Activated T-helper 9 cell treated with anti-CD3 and anti-CD28 coated beads, Interleukin-2, amount 50 U/mL, for 16 hours (primary cell): ENCODE data around the gene SLC5A9.
"Not testable (repeated sequence)": the region's sequence is repeated elsewhere in the genome, so short reads cannot be mapped to it uniquely, and the experiment has no call there.

ENCODE experiments used
- DNase-seq: peaks from one replicate; pipeline ENCODE4 v3.0.0-alpha.2; 2020; ENCODE audit warnings: low read depth

Gene SLC5A9

GRCh38 chr1:48222501-48223242, at the start of gene SLC5A9:
Gene SLC5A9, plus strand, starts transcription at chr1:48222716. Its CDS starts 21 bp downstream, at chr1:48222737.
- DNase-seq = no peak

DNA sequence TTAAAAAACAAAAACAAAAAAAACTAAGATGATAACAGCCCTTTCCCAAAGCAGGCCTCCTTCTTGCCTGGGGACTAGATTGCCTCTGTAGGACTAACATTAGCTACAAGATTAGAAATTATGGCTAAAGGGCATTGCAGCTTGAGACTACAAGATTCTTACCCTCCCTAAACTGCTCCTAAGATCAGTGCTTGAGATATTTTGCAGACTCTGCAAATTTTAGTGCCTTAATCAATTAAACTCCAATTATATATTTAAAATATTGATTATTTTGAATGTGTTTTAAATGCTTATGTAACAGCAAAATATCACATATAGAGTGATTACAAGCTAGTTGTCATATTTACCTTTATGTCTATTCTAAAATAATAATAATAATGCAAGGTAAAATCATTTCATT, 47.4 kb upstream of the SLC5A9 start:
- no peak for DNase-seq

GRCh38 chr1:48177257-48177656, 45.3 kb upstream of the SLC5A9 start:
- DNase-seq = no peak

DNA sequence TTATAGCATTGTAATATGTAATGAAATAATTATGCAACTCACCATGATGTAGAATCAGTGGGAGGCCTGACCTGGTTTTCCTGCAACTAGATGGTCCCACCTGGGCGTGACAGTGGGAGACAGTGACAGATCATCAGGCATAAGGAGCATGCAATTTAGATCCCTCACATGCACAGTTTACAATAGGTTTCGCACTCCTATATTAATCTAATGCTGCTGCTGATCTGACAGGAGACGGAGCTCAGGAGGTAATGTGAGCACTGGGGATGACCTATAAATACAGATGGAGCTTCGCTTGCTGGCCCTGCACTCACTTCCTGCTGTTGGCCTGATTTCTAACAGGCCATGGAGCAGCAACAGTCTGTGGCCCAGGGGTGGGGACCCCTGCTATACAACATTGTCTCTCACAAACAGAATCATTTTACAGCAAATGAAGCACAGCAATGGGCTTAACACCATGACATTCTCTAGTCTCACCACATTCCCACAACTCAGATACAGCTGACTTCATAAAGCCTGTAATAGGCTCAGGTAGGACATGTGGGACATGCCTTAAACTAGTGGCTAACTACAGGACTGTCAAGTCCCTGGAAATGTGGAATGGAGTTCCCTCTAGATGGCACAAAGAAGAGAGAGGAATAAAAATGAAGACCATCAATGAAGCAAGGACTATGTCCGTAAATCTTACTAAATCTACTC, 40.7 kb upstream of the SLC5A9 start:
- DNase-seq = no peak

DNA sequence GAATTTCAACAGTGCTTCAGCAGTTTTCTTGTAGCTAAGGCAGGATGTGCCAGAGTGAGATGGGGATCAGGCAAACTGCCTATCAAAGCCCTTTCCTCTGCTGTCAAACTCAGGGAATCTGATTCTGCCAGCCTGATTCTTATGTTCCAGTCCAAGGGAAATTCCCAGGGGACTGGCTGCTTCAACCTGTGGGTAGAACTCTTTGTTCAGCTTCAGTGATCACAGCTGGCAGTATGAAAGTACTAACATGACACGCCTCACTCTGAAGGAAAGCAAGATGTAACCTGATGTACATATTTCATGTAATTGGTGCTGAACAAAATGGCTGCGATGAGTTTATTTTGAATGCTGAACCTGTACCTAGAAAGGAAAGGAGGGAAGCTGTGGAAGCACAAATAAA, 40.1 kb upstream of the SLC5A9 start:
- DNase-seq = no peak

DNA sequence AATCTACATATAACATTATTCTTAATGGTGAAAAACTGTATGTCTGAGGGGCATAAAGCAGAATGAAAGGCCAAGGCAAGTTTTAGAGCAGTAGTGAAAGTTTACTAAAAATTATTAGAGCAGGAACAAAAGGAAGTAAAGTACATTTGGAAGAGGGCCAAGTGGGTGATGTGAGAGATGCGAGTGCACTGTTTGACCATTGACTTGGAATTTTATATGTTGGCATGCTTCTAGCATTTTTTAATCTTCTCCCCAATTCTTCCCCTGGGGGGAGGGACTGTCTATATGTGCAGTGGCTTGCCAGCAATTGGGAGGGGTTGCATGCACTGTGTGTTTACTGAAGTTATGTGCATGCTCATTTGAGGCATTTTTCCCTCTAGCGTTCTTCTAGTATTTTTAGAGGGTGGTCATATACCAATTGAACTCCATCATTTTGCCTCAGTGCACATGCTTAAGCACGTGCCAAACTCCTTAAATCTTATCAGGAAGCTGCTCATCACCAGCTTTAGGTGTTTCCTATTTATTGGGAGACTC, 36.1 kb upstream of the SLC5A9 start:
- no peak for DNase-seq

DNA sequence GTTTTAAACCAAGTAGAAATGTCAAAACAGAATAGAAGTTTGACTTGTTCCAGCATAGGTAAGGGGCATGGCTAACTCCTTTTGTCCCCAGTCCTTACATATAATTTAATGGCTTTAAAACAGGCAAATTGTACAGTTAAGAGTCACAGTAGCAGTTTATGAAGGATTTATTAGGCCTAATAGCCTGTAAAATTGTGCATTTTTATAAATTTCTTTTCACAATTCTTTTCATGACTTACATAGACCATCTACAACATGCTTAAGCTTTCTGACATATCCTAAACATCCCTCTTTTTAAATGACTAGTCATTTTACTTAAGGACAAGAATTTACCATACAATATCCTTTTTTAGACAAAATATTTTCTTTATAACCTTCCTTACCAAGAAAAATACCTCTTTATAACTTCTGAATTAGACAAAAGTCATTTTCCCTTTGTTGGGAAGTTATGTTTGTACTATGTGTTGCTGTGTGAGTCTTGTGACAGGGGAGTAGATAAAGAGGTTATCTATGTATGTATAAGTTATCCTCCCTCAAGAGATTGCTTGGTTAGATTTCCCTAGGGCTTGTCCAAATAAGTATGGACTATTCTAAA, 34.5 kb upstream of the SLC5A9 start:
- no peak for DNase-seq

DNA sequence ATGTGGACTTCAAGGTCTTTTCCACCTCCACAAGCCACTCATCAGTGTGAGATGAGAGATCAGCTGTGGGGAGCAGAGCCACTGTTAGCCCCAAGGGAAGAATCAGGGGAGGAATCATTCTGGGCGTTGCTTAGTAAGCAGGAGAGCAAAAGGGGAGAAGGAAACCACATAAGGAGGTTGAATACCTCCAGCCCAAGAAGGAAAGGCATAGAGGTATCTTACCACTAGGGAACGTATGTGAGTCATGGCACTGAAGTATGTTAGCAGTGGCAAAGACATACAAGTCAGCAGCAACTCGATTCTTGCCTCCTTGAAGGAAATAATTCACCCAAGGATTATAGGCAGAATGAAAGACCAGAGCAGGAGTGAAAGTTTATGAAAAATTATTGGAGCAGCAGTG, 31.6 kb upstream of the SLC5A9 start:
- DNase-seq = no peak

DNA sequence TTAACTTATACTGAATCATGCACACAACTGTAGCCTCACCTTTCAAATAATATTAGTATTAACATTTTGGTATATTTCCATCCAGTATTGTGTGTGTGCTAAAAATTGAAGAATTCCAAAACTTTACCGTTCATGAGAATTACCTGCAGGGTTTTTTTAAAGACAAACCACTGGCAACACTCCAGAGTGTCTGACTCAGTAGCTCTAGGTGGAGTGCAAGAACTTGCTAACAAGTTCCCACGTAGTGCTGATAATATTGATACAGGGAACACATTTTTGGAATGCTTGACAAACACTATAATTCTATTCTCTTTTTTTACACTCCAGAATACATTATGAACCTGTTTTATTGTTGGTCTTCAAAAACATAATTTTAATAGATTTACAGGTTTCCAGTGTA, 27.7 kb upstream of the SLC5A9 start:
- no peak for DNase-seq

DNA sequence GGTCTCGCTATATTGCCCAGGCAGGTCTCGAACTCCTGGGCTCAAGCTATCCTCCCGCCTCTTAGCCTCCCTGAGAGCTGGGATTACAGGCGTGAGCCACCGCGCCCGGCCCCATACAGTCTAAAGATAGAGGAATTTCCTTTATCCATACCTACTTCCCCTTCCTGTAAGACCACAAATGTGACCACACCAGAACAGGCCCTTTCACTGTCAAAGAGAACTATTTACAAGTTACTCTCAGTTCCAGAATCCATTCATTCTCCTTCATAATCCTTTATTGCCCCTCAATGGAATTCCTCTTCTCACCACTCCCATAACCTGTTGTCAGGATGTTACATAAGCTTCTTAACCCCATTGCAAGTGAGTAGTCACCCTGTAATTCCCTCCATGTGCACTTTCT, 26.3 kb upstream of the SLC5A9 start:
- DNase-seq = no peak

DNA sequence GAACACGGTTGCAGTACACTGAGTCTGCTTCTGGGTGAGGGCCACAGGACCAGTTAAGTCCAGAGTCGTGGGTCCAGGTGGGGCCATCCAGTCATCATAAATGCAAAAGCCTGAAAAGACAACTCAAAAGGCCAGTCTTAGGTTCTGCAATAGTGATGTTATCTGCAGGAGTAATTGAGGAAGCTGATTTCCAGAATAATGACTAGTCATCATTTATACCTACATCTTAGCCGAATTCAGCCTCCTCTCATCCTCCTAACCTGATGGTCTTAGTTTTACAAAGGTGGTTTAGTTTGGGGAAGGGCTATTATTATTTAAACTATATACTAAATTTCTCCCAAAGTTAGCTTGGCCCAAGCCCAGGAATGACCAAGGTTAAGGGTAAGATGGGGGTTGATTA, 23.5 kb upstream of the SLC5A9 start:
- no peak for DNase-seq

DNA sequence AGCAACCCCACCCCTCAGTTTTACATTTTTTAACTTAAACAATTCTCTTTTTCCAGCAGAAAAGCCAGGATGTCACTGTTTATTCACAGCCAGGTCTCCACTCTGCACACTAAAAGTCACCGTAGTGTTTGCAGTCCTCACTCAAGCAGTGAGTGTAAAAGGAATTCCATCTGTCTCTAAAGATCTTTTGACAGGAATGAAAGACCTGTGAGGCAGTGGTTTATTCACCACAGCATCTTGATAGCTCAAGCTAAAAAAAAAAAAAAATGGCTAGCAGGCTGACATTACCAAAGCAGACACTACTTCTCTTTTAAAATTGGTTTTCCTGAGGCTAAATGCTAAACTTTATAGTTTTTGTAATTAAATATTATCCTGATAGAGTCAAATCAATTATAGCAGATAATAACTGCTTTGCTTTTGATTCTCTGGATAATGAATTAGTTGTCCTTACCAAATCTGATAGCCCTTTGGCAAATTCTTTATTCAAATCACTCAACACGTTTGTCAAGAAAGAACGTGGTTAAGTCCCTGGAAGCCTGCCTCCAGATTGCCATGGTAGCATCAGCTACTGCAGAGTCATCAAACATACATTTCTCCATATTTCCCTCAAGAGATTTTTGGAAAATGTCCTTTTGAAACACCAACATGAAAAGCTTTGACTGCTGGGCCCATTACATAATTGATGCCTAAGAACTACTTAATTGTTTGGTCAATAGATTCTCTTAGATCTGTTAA, 22.2 kb upstream of the SLC5A9 start:
- DNase-seq = no peak

- peak; percentile 19 for DNase-seq
Measured at GRCh38 chr1:48202030-48202752, 20.3 kb upstream of the SLC5A9 start.

GRCh38 chr1:48203287-48203900, 19.1 kb upstream of the SLC5A9 start:
- no peak for DNase-seq

DNA sequence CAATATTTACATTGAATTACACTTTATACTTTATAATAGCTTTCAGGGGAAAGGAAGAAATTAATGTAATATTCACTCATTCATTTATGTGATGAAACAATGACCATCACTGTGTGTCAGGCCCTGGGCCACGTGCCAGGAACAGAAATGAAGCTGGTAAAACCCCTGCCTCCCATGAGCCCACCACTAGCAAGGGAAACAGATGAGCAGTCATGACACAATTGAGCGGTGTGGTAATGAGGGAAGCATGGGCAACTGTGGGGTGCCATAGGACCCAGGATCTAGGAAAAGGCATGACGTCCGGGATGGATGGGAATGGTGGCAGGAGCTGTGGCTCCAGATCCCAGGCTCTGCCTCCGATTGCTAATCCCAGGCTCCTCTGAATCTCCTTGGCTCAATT, 17.0 kb upstream of the SLC5A9 start:
- no peak for DNase-seq

GRCh38 chr1:48206371-48206770, 16.1 kb upstream of the SLC5A9 start:
- DNase-seq = no peak

DNA sequence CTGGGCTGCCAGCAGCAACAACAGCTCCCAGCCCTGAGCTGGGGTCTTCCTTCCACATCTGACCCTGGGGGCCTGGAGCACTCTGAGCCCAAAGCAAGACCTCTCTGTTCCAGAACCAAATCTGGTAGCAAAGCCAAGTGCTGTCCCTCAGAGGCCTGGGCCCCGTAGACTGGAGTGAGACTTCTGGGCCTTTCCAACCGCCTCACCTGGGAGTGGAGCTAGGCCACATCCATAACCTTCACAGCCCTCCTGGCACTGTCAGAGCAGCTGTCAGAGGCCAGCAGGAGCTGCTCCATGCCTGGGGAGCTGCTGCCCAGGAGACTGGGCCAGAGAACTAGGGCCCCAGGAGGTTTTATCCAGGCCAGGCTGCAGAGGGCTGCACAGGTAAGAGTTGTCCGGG, 15.4 kb upstream of the SLC5A9 start:
- DNase-seq = no peak

DNA sequence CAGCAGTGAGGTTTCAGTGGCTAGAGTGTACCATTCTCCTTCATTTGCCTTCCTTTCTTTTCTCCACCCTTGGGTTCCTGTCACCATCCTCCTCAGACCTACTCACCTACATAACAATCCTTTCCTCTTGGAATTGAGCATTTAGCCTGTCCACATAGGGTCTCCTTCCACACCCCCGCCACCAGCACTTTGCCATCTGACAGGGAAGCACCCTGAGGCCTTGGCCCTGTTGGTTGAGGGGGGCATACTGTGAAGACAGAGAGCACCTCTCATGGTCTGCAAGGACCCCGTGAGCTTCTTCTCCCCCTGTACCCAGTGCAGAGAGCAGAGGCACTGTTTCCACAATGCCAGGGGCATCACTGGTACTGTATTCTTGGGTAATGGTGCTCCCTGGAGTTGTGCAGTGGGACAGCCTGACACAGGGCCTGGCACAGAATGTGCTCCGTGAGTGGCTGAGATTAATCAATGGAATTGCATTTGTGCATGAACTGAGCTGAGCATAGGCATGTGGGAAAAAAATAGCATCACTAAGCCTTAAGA, 14.9 kb upstream of the SLC5A9 start:
- no peak for DNase-seq

DNA sequence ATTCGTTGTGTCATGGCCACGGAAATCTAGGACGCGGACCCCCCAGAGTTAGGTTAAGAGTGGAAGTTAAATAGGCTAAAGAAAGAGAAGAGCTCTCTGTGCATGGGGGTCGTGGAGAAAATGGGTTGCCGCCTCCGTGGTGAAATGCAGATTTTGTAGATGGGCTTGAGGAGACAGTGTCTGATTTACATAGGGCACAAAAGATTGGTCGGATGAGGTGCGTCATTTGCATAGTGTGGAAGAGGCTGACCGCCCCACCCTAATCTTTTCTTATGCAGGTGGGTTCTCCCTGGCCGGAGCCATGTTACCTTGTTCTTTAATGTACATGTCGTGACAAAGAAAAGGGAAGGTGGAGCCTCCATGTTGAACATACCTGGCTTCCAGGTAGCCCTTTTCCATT, 14.3 kb upstream of the SLC5A9 start:
- no peak for DNase-seq

DNA sequence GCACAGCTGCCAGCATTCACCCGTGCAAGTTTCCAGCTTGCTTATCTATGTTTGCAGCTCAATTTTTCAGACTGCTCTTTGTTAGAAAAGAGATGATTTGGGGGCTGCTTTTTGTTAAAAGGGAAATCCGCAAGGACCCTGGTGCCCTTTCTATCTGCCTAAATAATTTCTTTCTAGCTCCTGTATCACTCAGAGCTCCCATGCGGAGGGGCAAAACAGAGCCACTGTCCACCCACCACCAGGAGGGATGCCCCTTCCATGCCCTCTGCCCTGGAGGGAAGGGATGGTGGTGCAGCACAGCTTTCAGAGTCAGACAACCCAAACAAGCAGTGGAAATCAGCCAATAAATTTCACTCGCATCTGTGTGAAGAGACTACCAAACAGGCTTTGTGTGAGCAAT, 13.9 kb upstream of the SLC5A9 start:
- DNase-seq = no peak

DNA sequence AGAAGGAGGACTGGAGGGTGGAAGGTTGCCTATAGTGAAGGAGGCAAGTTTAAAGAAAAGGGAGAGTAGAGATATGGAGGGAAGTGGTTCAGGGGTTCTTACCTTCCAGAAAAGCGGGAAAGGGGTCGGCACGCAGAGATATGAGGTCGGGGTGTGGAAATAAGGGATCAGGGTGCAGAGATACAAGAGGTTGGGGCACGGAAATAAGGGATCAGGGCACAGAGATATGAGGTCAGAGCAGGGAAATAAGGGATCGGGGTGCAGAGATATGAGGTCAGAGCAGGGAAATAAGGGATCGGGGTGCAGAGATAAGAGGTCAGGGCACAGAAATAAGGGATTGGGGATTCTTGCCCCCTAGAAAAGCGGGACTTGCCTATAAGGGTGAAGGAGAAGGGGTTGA, 9.1 kb upstream of the SLC5A9 start:
- DNase-seq = not testable (repeated sequence)
